ENCODE results near the gene COBL. TPM values are rescaled to one million over a fixed set of nuclear protein-coding genes. Genes with fewer than 3 reads are reported as not detected.

Gene COBL
- total RNA-seq, 1 donor from 2014 or later: not detected

- no peak for DNase-seq (ENCODE audit: extremely low read depth, low read depth, low spot score)
These were observed 215.4 kb downstream of the COBL start for GRCh38 chr7:51101111-51101757.

GRCh38 chr7:51090411-51090810, 226.2 kb downstream of the COBL start:
- DNase-seq (ENCODE audit: extremely low read depth, low read depth, low spot score): no peak

GRCh38 chr7:51085034-51085692, 231.4 kb downstream of the COBL start:
- no peak for DNase-seq (ENCODE audit: extremely low read depth, low read depth, low spot score)

- DNase-seq (ENCODE audit: extremely low read depth, low read depth, low spot score): no peak
These were observed 232.5 kb downstream of the COBL start for GRCh38 chr7:51084121-51084520.

- DNase-seq (ENCODE audit: extremely low read depth, low read depth, low spot score): no peak
These were observed 233.6 kb downstream of the COBL start for GRCh38 chr7:51082940-51083533.

- DNase-seq (ENCODE audit: extremely low read depth, low read depth, low spot score): no peak
These were observed 234.3 kb downstream of the COBL start for GRCh38 chr7:51082096-51082840.

- DNase-seq (ENCODE audit: extremely low read depth, low read depth, low spot score): no peak
These were observed 235.2 kb downstream of the COBL start for GRCh38 chr7:51081270-51081890.

- no peak for DNase-seq (ENCODE audit: extremely low read depth, low read depth, low spot score)
These were observed 235.9 kb downstream of the COBL start for GRCh38 chr7:51080622-51081269.

GRCh38 chr7:51080216-51080615, 236.4 kb downstream of the COBL start:
- no peak for DNase-seq (ENCODE audit: extremely low read depth, low read depth, low spot score)

- DNase-seq (ENCODE audit: extremely low read depth, low read depth, low spot score): no peak
These were observed 237.1 kb downstream of the COBL start for GRCh38 chr7:51079494-51079893.

GRCh38 chr7:51078653-51079052, 238.0 kb downstream of the COBL start:
- no peak for DNase-seq (ENCODE audit: extremely low read depth, low read depth, low spot score)

- no peak for DNase-seq (ENCODE audit: extremely low read depth, low read depth, low spot score)
These were observed 238.6 kb downstream of the COBL start for GRCh38 chr7:51077987-51078370.

- no peak for DNase-seq (ENCODE audit: extremely low read depth, low read depth, low spot score)
These were observed 239.2 kb downstream of the COBL start for GRCh38 chr7:51077316-51077986.

- peak; percentile 81 for DNase-seq (ENCODE audit: extremely low read depth, low read depth, low spot score)
These were observed 240.7 kb downstream of the COBL start for GRCh38 chr7:51075681-51076580.

- DNase-seq (ENCODE audit: extremely low read depth, low read depth, low spot score): no peak
These were observed 243.4 kb downstream of the COBL start for GRCh38 chr7:51073171-51073570.

- DNase-seq (ENCODE audit: extremely low read depth, low read depth, low spot score): no peak
These were observed 244.3 kb downstream of the COBL start for GRCh38 chr7:51072281-51072680.

GRCh38 chr7:51071427-51071826, 245.2 kb downstream of the COBL start:
- no peak for DNase-seq (ENCODE audit: extremely low read depth, low read depth, low spot score)

GRCh38 chr7:51070151-51070550, 246.5 kb downstream of the COBL start:
- DNase-seq (ENCODE audit: extremely low read depth, low read depth, low spot score): peak; percentile 47

Data from glomerular endothelial cell (primary cell).